ENCODE results near the gene EXTL1. TPM values are rescaled to one million over a fixed set of nuclear protein-coding genes. Genes with fewer than 3 reads are reported as not detected.

Gene EXTL1
- total and polyA plus RNA-seq, 2 of the 4 experiments (the other 2 are of a cell fraction), result 0.90 to 5.2 TPM

DNA sequence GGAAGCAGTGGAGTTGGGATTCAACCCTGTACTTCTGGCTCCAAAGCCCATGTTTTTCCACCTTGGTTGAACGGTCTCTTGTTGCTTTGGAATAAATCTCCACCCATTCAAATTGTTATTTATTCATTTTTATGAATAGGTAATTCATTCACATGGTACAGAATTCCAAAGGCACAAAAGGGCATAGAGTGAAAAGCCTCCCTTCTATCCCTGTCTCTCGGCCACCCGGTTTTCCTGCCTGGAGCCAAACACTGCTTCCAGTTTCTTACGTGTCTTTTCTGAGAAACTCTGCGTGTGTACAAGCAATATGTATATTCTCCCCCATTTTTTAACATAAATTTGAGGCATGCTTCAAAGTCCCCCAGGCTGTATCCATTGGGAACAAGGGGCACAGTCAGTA lies 3.9 kb downstream of the EXTL1 start:
- no peak overlapping the region for H2BK120ac ChIP-seq (ENCODE audit: low read depth, low read length)
- no peak overlapping the region for H2AK9ac ChIP-seq (replicated peaks; ENCODE audit: low read depth, low read length, poor library complexity)
- WGBS, 2 experiments (ENCODE audit: extremely low coverage in 2 of 2, insufficient read length in 1 of 2), result no CpG with 5 or more reads among the region's 5 CpGs
- H3K27me3 ChIP-seq (ENCODE audit: control insufficient read depth, insufficient read depth, low read length), result peaks cover 3% of the 10 kb centered on the region; the same call in 1 of the 2 replicates
- no peak overlapping the region for H2BK20ac ChIP-seq (ENCODE audit: low read depth, low read length)
- H3K23ac ChIP-seq (ENCODE audit: low read depth, low read length), result no peak overlapping the region
- ATAC-seq (ENCODE audit: low read depth) (no peak), DNase-seq (no peak)
- intact Hi-C loops (cut with micrococcal nuclease) (no loop called here), dilution Hi-C loops (cut with HindIII; ENCODE audit: low sequenced_read_pairs, unreplicated experiment) (no loop called here), in situ Hi-C loops (cut with MboI; ENCODE audit: low sequenced_read_pairs) (no loop called here)
- BruUV-seq (replicated peaks), result no TSS peak
- H4K5ac ChIP-seq (ENCODE audit: low read depth, low read length), result no peak overlapping the region
- H2AFZ ChIP-seq (replicated peaks; ENCODE audit: low read length, poor library complexity), result no peak overlapping the region
- H3K14ac ChIP-seq (replicated peaks; ENCODE audit: low read depth, low read length), result no peak overlapping the region
- H2AK5ac ChIP-seq (ENCODE audit: low read depth, low read length), result no peak overlapping the region
- H2BK5ac ChIP-seq (ENCODE audit: low read depth, low read length, poor library complexity, severe bottlenecking), result no peak overlapping the region
- H3K9ac ChIP-seq (ENCODE audit: low read depth, low read length), result no peak overlapping the region
- no peak overlapping the region for H3K4me3 ChIP-seq (ENCODE audit: insufficient read depth, low read depth, low read length)
- no peak overlapping the region for H4K8ac ChIP-seq (ENCODE audit: low read depth in 2 of 2, low read length in 2 of 2)
- no peak overlapping the region for H3K27ac ChIP-seq (ENCODE audit: insufficient read depth, low read length)
- no peak overlapping the region for H4K91ac ChIP-seq (ENCODE audit: insufficient read depth, low read depth, low read length)
- POLR2A ChIA-PET (ENCODE audit: unreplicated experiment), result no interaction called here
- TF ChIP-seq POLR2A (IDR thresholded peaks at IDR 0.05; ENCODE audit: low read depth, low read length) (no peak), MXI1 (IDR thresholded peaks at IDR 0.05; ENCODE audit: borderline replicate concordance, low read depth, low read length) (no peak), RCOR1 (IDR thresholded peaks at IDR 0.05; ENCODE audit: insufficient replicate concordance, low read length) (no peak), SMC3 (IDR thresholded peaks at IDR 0.05; ENCODE audit: low read depth, low read length) (no peak), MAFK (IDR thresholded peaks at IDR 0.05; ENCODE audit: low read depth, low read length) (no peak), CEBPB (IDR thresholded peaks at IDR 0.05; ENCODE audit: low read depth, low read length) (no peak), CHD1 (IDR thresholded peaks at IDR 0.05; ENCODE audit: low read depth, low read length) (no peak), RFX5 (IDR thresholded peaks at IDR 0.05; ENCODE audit: low read depth, low read length) (no peak)
- TF ChIP-seq, protein P1, sequence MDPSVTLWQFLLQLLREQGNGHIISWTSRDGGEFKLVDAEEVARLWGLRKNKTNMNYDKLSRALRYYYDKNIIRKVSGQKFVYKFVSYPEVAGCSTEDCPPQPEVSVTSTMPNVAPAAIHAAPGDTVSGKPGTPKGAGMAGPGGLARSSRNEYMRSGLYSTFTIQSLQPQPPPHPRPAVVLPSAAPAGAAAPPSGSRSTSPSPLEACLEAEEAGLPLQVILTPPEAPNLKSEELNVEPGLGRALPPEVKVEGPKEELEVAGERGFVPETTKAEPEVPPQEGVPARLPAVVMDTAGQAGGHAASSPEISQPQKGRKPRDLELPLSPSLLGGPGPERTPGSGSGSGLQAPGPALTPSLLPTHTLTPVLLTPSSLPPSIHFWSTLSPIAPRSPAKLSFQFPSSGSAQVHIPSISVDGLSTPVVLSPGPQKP (IDR thresholded peaks at IDR 0.05; ENCODE audit: borderline replicate concordance, low read depth, low read length), result no peak
- no peaks in the 10 kb centered on the region for H4K20me1 ChIP-seq (ENCODE audit: insufficient read depth, low read length)
- no peak overlapping the region for H3K56ac ChIP-seq (ENCODE audit: extremely low read depth, insufficient read depth, low read length)
- H3K9me1 ChIP-seq (ENCODE audit: insufficient read depth, low read length), result peaks cover 4% of the 10 kb centered on the region
- no peak overlapping the region for H2BK15ac ChIP-seq (ENCODE audit: low read depth, low read length)
- no peaks in the 10 kb centered on the region for H3K79me1 ChIP-seq (ENCODE audit: low read depth in 1 of 2, low read length in 2 of 2)
- H3K4me2 ChIP-seq (ENCODE audit: low read depth, low read length), result no peak overlapping the region
- H3K4ac ChIP-seq (ENCODE audit: low read depth, low read length), result no peak overlapping the region
- no peak overlapping the region for H3K18ac ChIP-seq (ENCODE audit: low read depth, low read length)
- H3K4me1 ChIP-seq (ENCODE audit: control insufficient read depth, insufficient read depth, low read length), result peaks cover 11% of the 10 kb centered on the region
- H3K9me3 ChIP-seq (ENCODE audit: control insufficient read depth, insufficient read depth, low read length), result no peaks in the 10 kb centered on the region
- CTCF ChIA-PET, result no interaction called here
- no peaks in the 10 kb centered on the region for H3K36me3 ChIP-seq (ENCODE audit: control insufficient read depth, insufficient read depth, low read length)

Measured in IMR-90 (cell line).